HEK293 (cell line): ENCODE data around the gene PRKCA.
"Not testable (repeated sequence)": the region's sequence is repeated elsewhere in the genome, so short reads cannot be mapped to it uniquely, and the experiment has no call there.

Experiments
- CTCF ChIA-PET: fragments of 350-600 bp; formaldehyde crosslinking; extraction: SDS; loops from one replicate; lab custom pipeline; 2021; ENCODE audit warnings: antibody characterized with exemption; lab: Yijun Ruan, JAX
- POLR2A ChIA-PET: fragments of 300-600 bp; formaldehyde crosslinking; extraction: SDS; loops from one replicate; lab custom pipeline; 2020; ENCODE audit warnings: antibody characterized with exemption, inconsistent platforms; lab: Yijun Ruan, JAX
- H3K27ac ChIP-seq: fragments of 200-500 bp; sonication (Bioruptor generic); 2 replicates; pipeline ENCODE4 v1.5.1; 2014; ENCODE audit warnings: low read depth, low read length, control low read depth, inconsistent platforms; ENCODE audit errors: extremely low read depth
- H3K36me3 ChIP-seq, 2 experiments: fragments of 200-500 bp in 1 of 2; sonication (Bioruptor generic) in 1 of 2; 1 replicate in 1 of 2; 2 replicates in 1 of 2; pipeline ENCODE4 v1.5.1; 2014 to 2017; ENCODE audit warnings: inconsistent platforms in 2 of 2, low read length in 2 of 2; ENCODE audit not compliant: control insufficient read depth in 2 of 2, insufficient read depth in 1 of 2
- H3K4me1 ChIP-seq: fragments of 200-500 bp; sonication (Bioruptor generic); 2 replicates; pipeline ENCODE4 v1.5.1; 2014; ENCODE audit warnings: mild to moderate bottlenecking, low read length, inconsistent platforms; ENCODE audit not compliant: control insufficient read depth, insufficient read depth
- H3K4me3 ChIP-seq: 2 replicates; pipeline ENCODE4 v1.5.1; 2011; ENCODE audit warnings: low read depth, mild to moderate bottlenecking, control low read depth, low read length, moderate library complexity
- H3K9me3 ChIP-seq: fragments of 200-500 bp; sonication (Bioruptor generic); 2 replicates; pipeline ENCODE4 v1.5.1; 2014; ENCODE audit warnings: low read depth, low read length, inconsistent platforms; ENCODE audit not compliant: control insufficient read depth, insufficient read depth
- BCL6B ChIP-seq: fragments of 450-650 bp; formaldehyde crosslinking; IDR thresholded peaks from 2 replicates; pipeline ENCODE4 v1.5.1; 2017; ENCODE audit warnings: missing biosample characterization, missing genetic modification characterization
- KLF7 ChIP-seq: fragments of 450-650 bp; formaldehyde crosslinking; IDR thresholded peaks from 2 replicates; pipeline ENCODE4 v1.5.1; 2016; ENCODE audit warnings: missing biosample characterization, missing genetic modification characterization, borderline replicate concordance
- MYNN ChIP-seq: fragments of 450-650 bp; formaldehyde crosslinking; IDR thresholded peaks from 2 replicates; pipeline ENCODE4 v1.5.1; 2016; ENCODE audit warnings: missing biosample characterization, missing genetic modification characterization, borderline replicate concordance
- ZBTB17 ChIP-seq: fragments of 450-650 bp; formaldehyde crosslinking; IDR thresholded peaks from 2 replicates; pipeline ENCODE4 v1.5.1; 2016; ENCODE audit warnings: missing biosample characterization, missing genetic modification characterization
- ZNF157 ChIP-seq: fragments of 450-650 bp; formaldehyde crosslinking; IDR thresholded peaks from 2 replicates; pipeline ENCODE4 v1.5.1; 2016; ENCODE audit warnings: missing biosample characterization, missing genetic modification characterization
- ZNF19 ChIP-seq: fragments of 450-650 bp; formaldehyde crosslinking; IDR thresholded peaks from 2 replicates; pipeline ENCODE4; 2016; ENCODE audit warnings: missing biosample characterization, missing genetic modification characterization, low read depth
- ZNF211 ChIP-seq: fragments of 450-650 bp; formaldehyde crosslinking; IDR thresholded peaks from 2 replicates; pipeline ENCODE4 v1.5.1; 2016; ENCODE audit warnings: low read depth, missing biosample characterization, missing genetic modification characterization
- ZNF280C ChIP-seq: fragments of 450-650 bp; formaldehyde crosslinking; IDR thresholded peaks from 2 replicates; pipeline ENCODE4 v1.5.1; 2016; ENCODE audit warnings: missing biosample characterization, missing genetic modification characterization
- ZNF530 ChIP-seq: fragments of 450-650 bp; formaldehyde crosslinking; IDR thresholded peaks from 2 replicates; pipeline ENCODE4 v1.5.1; 2016; ENCODE audit warnings: low read depth, missing biosample characterization, missing genetic modification characterization
- ZNF621 ChIP-seq: fragments of 450-650 bp; formaldehyde crosslinking; IDR thresholded peaks from 2 replicates; pipeline ENCODE4 v1.5.1; 2017; ENCODE audit warnings: missing biosample characterization, missing genetic modification characterization
- TF ChIP-seq, protein P1 (sequence below): fragments of 450-650 bp; formaldehyde crosslinking; IDR thresholded peaks from 2 replicates; pipeline ENCODE4 v1.5.1; 2016; ENCODE audit warnings: missing biosample characterization, missing genetic modification characterization

PRKCA gene

DNA sequence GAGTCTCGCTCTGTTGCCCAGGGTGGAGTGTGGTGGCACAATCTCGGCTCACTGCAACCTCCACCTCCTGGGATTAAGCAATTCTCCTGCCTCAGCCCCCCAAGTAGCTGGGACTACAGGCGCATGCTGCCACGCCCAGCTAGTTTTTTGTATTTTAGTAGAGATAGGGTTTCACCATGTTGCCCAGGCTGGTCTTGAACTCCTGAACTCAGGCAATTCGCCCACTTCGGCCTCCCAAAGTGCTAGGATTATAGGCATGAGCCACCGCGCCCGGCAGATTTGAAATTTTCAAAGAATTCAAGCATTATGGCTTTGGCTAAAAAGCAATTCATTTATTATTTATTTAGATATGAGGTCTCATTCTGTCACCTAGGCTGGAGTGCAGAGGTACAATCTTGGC, 5.0 kb upstream of the PRKCA start:
- POLR2A ChIA-PET, H3K27ac ChIP-seq, H3K4me1 ChIP-seq, H3K9me3 ChIP-seq, H3K36me3 ChIP-seq, H3K4me3 ChIP-seq: not testable (repeated sequence)
- TF ChIP-seq KLF7 (tag by site-specific recombination) = 0 out of 2 replicates have a peak, but pooled peaks have one; percentile 22
- CTCF ChIA-PET = interaction anchor here (0.6 to 0.7 kb wide), 2 partner anchors 57 to 123 kb away, joined by 3 to 4 read pairs; no protein-coding TSS in a partner anchor

DNA sequence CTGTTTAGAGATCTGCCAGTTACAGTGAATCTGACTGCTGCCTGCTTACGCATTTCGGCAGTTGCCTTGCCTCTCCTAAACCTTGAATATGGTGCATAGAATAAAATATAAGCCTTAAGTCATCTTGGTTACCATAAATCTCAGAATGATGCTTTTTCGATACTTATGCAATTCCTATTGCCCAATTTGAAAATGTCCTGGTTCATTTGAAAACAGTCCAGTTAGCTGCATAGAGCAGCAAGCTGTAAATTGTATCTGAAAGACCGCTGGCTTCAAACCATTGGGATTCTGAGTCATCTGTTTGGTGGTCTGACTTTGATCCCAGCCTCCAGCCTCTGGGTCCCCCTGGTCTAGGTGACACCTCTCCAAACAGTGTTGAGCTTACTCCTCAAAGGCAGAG, 2.7 kb upstream of the PRKCA start:
- Histone ChIP-seq H3K27ac (no peak overlapping the region), H3K36me3 (no peaks in the 10 kb centered on the region), H3K4me1 (peaks cover 5% of the 10 kb centered on the region), H3K9me3 (no peaks in the 10 kb centered on the region), H3K4me3 (no peak overlapping the region)
- ChIA-PET POLR2A (no interaction called here), CTCF (no interaction called here)
- TF ChIP-seq ZBTB17 (no peak), BCL6B (no peak), ZNF530 (tag by site-specific recombination) (no peak), ZNF19 (tag by site-specific recombination) (no peak), ZNF621 (tag by site-specific recombination) (no peak), ZNF280C (no peak)

- no peaks in the 10 kb centered on the region for H3K36me3 ChIP-seq
- CTCF ChIA-PET = interaction anchor here (0.6 to 1.4 kb wide), 3 partner anchors 12 to 187 kb away, joined by 3 to 4 read pairs (median 3); no protein-coding TSS in a partner anchor
- peaks cover 9% of the 10 kb centered on the region for H3K4me1 ChIP-seq
- no peak overlapping the region for H3K27ac ChIP-seq
- H3K4me3 ChIP-seq = no peak overlapping the region
- TF ChIP-seq ZNF157 (tag by site-specific recombination) = no peak
- no peak for TF ChIP-seq ZNF211 (tag by site-specific recombination)
- no peaks in the 10 kb centered on the region for H3K9me3 ChIP-seq
- POLR2A ChIA-PET = interaction anchor here (1.3 to 1.7 kb wide), 3 partner anchors 46 to 266 kb away, joined by 3 to 4 read pairs (median 3); no protein-coding TSS in a partner anchor
Measured at GRCh38 chr17:66300956-66301355, 1.5 kb upstream of the PRKCA start.

- ChIA-PET POLR2A (interaction anchor here (1.1 to 1.7 kb wide), 4 partner anchors 25 to 266 kb away, joined by 3 to 4 read pairs (median 3); no protein-coding TSS in a partner anchor), CTCF (interaction anchor here (0.6 to 1.4 kb wide), 2 partner anchors 11 to 17 kb away, joined by 3 to 4 read pairs; no protein-coding TSS in a partner anchor)
- TF ChIP-seq, protein P1, sequence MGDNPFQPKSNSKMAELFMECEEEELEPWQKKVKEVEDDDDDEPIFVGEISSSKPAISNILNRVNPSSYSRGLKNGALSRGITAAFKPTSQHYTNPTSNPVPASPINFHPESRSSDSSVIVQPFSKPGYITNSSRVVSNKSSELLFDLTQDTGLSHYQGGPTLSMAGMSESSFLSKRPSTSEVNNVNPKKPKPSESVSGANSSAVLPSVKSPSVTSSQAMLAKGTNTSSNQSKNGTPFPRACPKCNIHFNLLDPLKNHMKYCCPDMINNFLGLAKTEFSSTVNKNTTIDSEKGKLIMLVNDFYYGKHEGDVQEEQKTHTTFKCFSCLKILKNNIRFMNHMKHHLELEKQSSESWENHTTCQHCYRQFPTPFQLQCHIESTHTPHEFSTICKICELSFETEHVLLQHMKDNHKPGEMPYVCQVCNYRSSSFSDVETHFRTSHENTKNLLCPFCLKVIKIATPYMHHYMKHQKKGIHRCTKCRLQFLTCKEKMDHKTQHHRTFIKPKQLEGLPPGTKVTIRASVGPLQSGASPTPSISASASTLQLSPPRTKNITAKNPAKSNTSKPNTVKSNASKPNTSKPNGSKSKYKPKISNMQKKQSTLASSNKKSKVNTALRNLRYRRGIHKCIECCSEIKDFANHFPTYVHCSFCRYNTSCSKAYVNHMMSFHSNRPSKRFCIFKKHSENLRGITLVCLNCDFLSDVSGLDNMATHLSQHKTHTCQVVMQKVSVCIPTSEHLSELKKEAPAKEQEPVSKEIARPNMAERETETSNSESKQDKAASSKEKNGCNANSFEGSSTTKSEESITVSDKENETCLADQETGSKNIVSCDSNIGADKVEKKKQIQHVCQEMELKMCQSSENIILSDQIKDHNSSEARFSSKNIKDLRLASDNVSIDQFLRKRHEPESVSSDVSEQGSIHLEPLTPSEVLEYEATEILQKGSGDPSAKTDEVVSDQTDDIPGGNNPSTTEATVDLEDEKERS (tag by site-specific recombination) = no peak
- TF ChIP-seq MYNN (tag by site-specific recombination) = peak; percentile 87
- no peaks in the 10 kb centered on the region for H3K36me3 ChIP-seq
- H3K4me3 ChIP-seq = peak overlapping the region; percentile 72
- no peak overlapping the region; the same call in 1 of the 2 replicates for H3K27ac ChIP-seq
- H3K4me1 ChIP-seq = peaks cover 7% of the 10 kb centered on the region
- H3K9me3 ChIP-seq = no peaks in the 10 kb centered on the region
Measured at GRCh38 chr17:66301367-66301863, 998 bp upstream of the PRKCA start.
